H9 (cell line): Measurements from ENCODE around the gene VEGFC. TPM values are rescaled to one million over a fixed set of nuclear protein-coding genes. Genes with fewer than 3 reads are reported as not detected.

ENCODE experiments used
- DNase-seq: peaks from one replicate; pipeline ENCODE4 v3.0.0-alpha.2; 2017
- H2AFZ ChIP-seq: one replicate; pipeline ENCODE4 v1.6.1; 2013; ENCODE audit warnings: mild to moderate bottlenecking, low read length, control low read depth, moderate library complexity
- H2AK5ac ChIP-seq: 2 replicates; pipeline ENCODE4 v1.6.1; 2013; ENCODE audit warnings: low read length, control low read depth, mixed read lengths; ENCODE audit not compliant: insufficient read length
- H2BK120ac ChIP-seq: one replicate; pipeline ENCODE4 v1.6.1; 2013; ENCODE audit warnings: low read depth, mild to moderate bottlenecking, low read length, control low read depth, inconsistent platforms; ENCODE audit not compliant: poor library complexity, severe bottlenecking
- H2BK12ac ChIP-seq: 2 replicates; pipeline ENCODE4 v1.6.1; 2013; ENCODE audit warnings: low read length, control low read depth, mixed read lengths, low read depth; ENCODE audit not compliant: insufficient read length
- H2BK15ac ChIP-seq: 2 replicates; pipeline ENCODE4 v1.6.1; 2013; ENCODE audit warnings: low read depth, low read length, control low read depth
- H2BK20ac ChIP-seq: one replicate; pipeline ENCODE4 v1.6.1; 2013; ENCODE audit warnings: low read depth, mild to moderate bottlenecking, low read length, control low read depth, inconsistent platforms; ENCODE audit not compliant: poor library complexity, severe bottlenecking
- H2BK5ac ChIP-seq: 2 replicates; pipeline ENCODE4 v1.6.1; 2013; ENCODE audit warnings: low read length, control low read depth, mixed read lengths; ENCODE audit not compliant: insufficient read length
- H3K14ac ChIP-seq: 2 replicates; pipeline ENCODE4 v1.6.1; 2013; ENCODE audit warnings: low read length, control low read depth; ENCODE audit not compliant: insufficient read depth
- H3K18ac ChIP-seq: 2 replicates; pipeline ENCODE4 v1.6.1; 2013; ENCODE audit warnings: low read depth, mild to moderate bottlenecking, mixed read lengths, low read length, control low read depth; ENCODE audit not compliant: insufficient read length
- H3K23ac ChIP-seq: 2 replicates; pipeline ENCODE4 v1.6.1; 2013; ENCODE audit warnings: low read length, control low read depth, mixed read lengths, low read depth; ENCODE audit not compliant: insufficient read length
- H3K23me2 ChIP-seq: 2 replicates; pipeline ENCODE4 v1.6.1; 2013; ENCODE audit warnings: low read depth, mild to moderate bottlenecking, mixed read lengths, low read length, control low read depth; ENCODE audit not compliant: insufficient read length, poor library complexity, severe bottlenecking
- H3K27ac ChIP-seq: 2 replicates; pipeline ENCODE4 v1.5.1; 2013; ENCODE audit warnings: low read length, control low read depth, mixed read lengths, low read depth; ENCODE audit not compliant: insufficient read length
- H3K27me3 ChIP-seq: 2 replicates; pipeline ENCODE4 v1.6.1; 2013; ENCODE audit warnings: low read length, control low read depth, inconsistent platforms; ENCODE audit not compliant: insufficient read depth
- H3K4ac ChIP-seq: 2 replicates; pipeline ENCODE4 v1.6.1; 2013; ENCODE audit warnings: low read depth, mild to moderate bottlenecking, control low read depth, inconsistent platforms, low read length, moderate library complexity
- H3K4me1 ChIP-seq: 2 replicates; pipeline ENCODE4 v1.6.1; 2013; ENCODE audit warnings: low read length, control low read depth, inconsistent platforms; ENCODE audit not compliant: insufficient read depth
- H3K4me2 ChIP-seq: 2 replicates; pipeline ENCODE4 v1.6.1; 2013; ENCODE audit warnings: low read length, control low read depth, mixed read lengths; ENCODE audit not compliant: insufficient read length, insufficient read depth
- H3K56ac ChIP-seq: 2 replicates; pipeline ENCODE4 v1.6.1; 2013; ENCODE audit warnings: low read depth, mild to moderate bottlenecking, mixed read lengths, low read length, control low read depth; ENCODE audit not compliant: insufficient read length
- H3K79me1 ChIP-seq: 2 replicates; pipeline ENCODE4 v1.6.1; 2013; ENCODE audit warnings: low read depth, mild to moderate bottlenecking, moderate library complexity, low read length, control low read depth, inconsistent platforms; ENCODE audit not compliant: insufficient read depth, poor library complexity, severe bottlenecking
- H3K79me2 ChIP-seq: 2 replicates; pipeline ENCODE4 v1.6.1; 2013; ENCODE audit warnings: low read length, control low read depth, inconsistent platforms; ENCODE audit not compliant: insufficient read depth
- H3K9ac ChIP-seq: 2 replicates; pipeline ENCODE4 v1.6.1; 2013; ENCODE audit warnings: low read length, control low read depth, mixed read lengths; ENCODE audit not compliant: insufficient read length; ENCODE audit errors: extremely low read depth
- H3K9me3 ChIP-seq: one replicate; pipeline ENCODE4 v1.6.1; 2013; ENCODE audit warnings: low read depth, low read length, inconsistent platforms; ENCODE audit not compliant: control insufficient read depth
- H3T11ph ChIP-seq: one replicate; pipeline ENCODE4 v1.6.1; 2013; ENCODE audit warnings: mild to moderate bottlenecking, low read length, control low read depth, inconsistent platforms
- H4K20me1 ChIP-seq: one replicate; pipeline ENCODE4 v1.6.1; 2013; ENCODE audit not compliant: control insufficient read depth, insufficient read length, insufficient read depth
- H4K5ac ChIP-seq: 2 replicates; pipeline ENCODE4 v1.6.1; 2013; ENCODE audit warnings: low read depth, mild to moderate bottlenecking, mixed read lengths, low read length, control low read depth; ENCODE audit not compliant: insufficient read length
- H4K8ac ChIP-seq: replicated peaks from 2 replicates; pipeline ENCODE4 v1.6.1; 2013; ENCODE audit warnings: low read length, control low read depth, mixed read lengths, low read depth; ENCODE audit not compliant: insufficient read length
- H4K91ac ChIP-seq: 2 replicates; pipeline ENCODE4 v1.6.1; 2013; ENCODE audit warnings: low read depth, mild to moderate bottlenecking, moderate library complexity, mixed read lengths, low read length, control low read depth; ENCODE audit not compliant: insufficient read length
- H3K27ac Mint-ChIP-seq, 3 experiments: 2 replicates in 2 of 3; 3 replicates in 1 of 3; pipeline ENCODE4 v1.8.0; 2020 to 2021; ENCODE audit warnings: mixed read lengths in 3 of 3, mild to moderate bottlenecking in 1 of 3, moderate library complexity in 1 of 3
- H3K27me3 Mint-ChIP-seq: 2 replicates; pipeline ENCODE4 v1.8.0; 2021; ENCODE audit warnings: low read depth, mild to moderate bottlenecking, moderate library complexity, mixed read lengths
- H3K36me3 Mint-ChIP-seq, 3 experiments: 2 replicates in 2 of 3; 3 replicates in 1 of 3; pipeline ENCODE4 v1.8.0; 2020 to 2021; ENCODE audit warnings: low read depth in 3 of 3, mixed read lengths in 3 of 3; ENCODE audit not compliant: insufficient read depth in 1 of 3
- H3K4me1 Mint-ChIP-seq, 2 experiments: 2 replicates each; pipeline ENCODE4 v1.8.0; 2020; ENCODE audit warnings: mixed read lengths in 2 of 2
- H3K4me3 Mint-ChIP-seq, 2 experiments: 2 replicates in 1 of 2; 3 replicates in 1 of 2; pipeline ENCODE4 v1.8.0; 2020 to 2021; ENCODE audit warnings: mild to moderate bottlenecking in 2 of 2, mixed read lengths in 2 of 2, moderate library complexity in 1 of 2
- H3K9me3 Mint-ChIP-seq, 2 experiments: 2 replicates in 1 of 2; 3 replicates in 1 of 2; pipeline ENCODE4 v1.8.0; 2020; ENCODE audit warnings: mild to moderate bottlenecking in 2 of 2, mixed read lengths in 2 of 2, moderate library complexity in 1 of 2
- total RNA-seq: library from RNA; stranded (reverse); gene quantifications from 2 replicates; pipeline ENCODE4 v1.2.1, GENCODE V29; 2021
- TF ChIP-seq, protein P1 (sequence below): fragments of 200-600 bp; sonication (generic); conservative IDR thresholded peaks from 3 replicates; pipeline ENCODE4 v1.8.0; 2021; ENCODE audit warnings: antibody characterized with exemption, mild to moderate bottlenecking

The VEGFC gene
- total RNA-seq, 1 experiment from 2014 or later: 0.46 TPM

DNA sequence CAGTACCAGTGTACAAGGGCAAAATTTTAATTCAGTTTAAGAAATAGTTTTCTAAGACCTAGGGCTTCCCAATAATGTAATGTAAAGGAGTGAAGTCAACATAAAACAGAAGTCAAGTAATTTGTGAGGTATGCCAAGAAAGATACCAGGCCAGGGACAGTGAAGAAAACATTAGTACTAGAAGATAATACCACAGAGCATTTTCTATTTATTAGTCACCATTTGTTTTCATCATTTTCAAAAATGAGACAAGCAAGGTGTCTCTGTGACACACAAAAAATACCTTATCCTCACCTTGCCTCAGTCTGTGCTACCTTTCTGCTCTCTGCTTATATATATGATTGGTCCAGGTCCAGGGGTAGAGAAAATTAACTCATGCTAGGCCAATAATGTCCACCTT lies 46.8 kb downstream of the VEGFC start:
- H3K23ac ChIP-seq: no peak overlapping the region
- H3K4me1 ChIP-seq: no peaks in the 10 kb centered on the region
- H3K23me2 ChIP-seq: no peaks in the 10 kb centered on the region
- no peak overlapping the region for H3K4me3 Mint-ChIP-seq
- H3K4me1 Mint-ChIP-seq: no peaks in the 10 kb centered on the region
- H3T11ph ChIP-seq: no peak overlapping the region
- no peak overlapping the region for H3K14ac ChIP-seq
- H3K27me3 ChIP-seq: no peaks in the 10 kb centered on the region
- H2AK5ac ChIP-seq: no peak overlapping the region
- TF ChIP-seq, protein P1, sequence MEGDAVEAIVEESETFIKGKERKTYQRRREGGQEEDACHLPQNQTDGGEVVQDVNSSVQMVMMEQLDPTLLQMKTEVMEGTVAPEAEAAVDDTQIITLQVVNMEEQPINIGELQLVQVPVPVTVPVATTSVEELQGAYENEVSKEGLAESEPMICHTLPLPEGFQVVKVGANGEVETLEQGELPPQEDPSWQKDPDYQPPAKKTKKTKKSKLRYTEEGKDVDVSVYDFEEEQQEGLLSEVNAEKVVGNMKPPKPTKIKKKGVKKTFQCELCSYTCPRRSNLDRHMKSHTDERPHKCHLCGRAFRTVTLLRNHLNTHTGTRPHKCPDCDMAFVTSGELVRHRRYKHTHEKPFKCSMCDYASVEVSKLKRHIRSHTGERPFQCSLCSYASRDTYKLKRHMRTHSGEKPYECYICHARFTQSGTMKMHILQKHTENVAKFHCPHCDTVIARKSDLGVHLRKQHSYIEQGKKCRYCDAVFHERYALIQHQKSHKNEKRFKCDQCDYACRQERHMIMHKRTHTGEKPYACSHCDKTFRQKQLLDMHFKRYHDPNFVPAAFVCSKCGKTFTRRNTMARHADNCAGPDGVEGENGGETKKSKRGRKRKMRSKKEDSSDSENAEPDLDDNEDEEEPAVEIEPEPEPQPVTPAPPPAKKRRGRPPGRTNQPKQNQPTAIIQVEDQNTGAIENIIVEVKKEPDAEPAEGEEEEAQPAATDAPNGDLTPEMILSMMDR: no peak
- no peak overlapping the region for H4K8ac ChIP-seq
- H2AFZ ChIP-seq: no peak overlapping the region
- H4K91ac ChIP-seq: no peak overlapping the region
- no peak overlapping the region for H2BK120ac ChIP-seq
- no peak overlapping the region for H2BK15ac ChIP-seq
- no peaks in the 10 kb centered on the region for H3K9me3 Mint-ChIP-seq
- H3K56ac ChIP-seq: no peak overlapping the region
- no peaks in the 10 kb centered on the region for H3K27me3 Mint-ChIP-seq
- H3K9me3 ChIP-seq: no peaks in the 10 kb centered on the region
- H3K4me2 ChIP-seq: no peak overlapping the region
- H2BK5ac ChIP-seq: no peak overlapping the region
- no peaks in the 10 kb centered on the region for H4K20me1 ChIP-seq
- H2BK20ac ChIP-seq: no peak overlapping the region
- H3K4ac ChIP-seq: no peak overlapping the region
- H3K9ac ChIP-seq: no peak overlapping the region
- H3K36me3 Mint-ChIP-seq: no peaks in the 10 kb centered on the region
- H3K27ac Mint-ChIP-seq: no peak overlapping the region
- no peaks in the 10 kb centered on the region for H3K79me2 ChIP-seq
- no peak overlapping the region for H2BK12ac ChIP-seq
- no peak overlapping the region for H4K5ac ChIP-seq
- H3K18ac ChIP-seq: no peak overlapping the region
- DNase-seq: no peak
- H3K27ac ChIP-seq: no peak overlapping the region
- H3K79me1 ChIP-seq: no peaks in the 10 kb centered on the region
